PC-9 (cell line): ENCODE measurements around the gene RUSF1. TPM values are rescaled to one million over a fixed set of nuclear protein-coding genes. Genes with fewer than 3 reads are reported as not detected.
A peak's percentile ranks its signal among the peaks of the same experiment; 100 is the strongest.

Experiments used
- BruUV-seq: library from RNA; stranded (reverse); fragments of 400-500 nt; replicated peaks from 2 replicates; lab custom pipeline; 2021; lab: Mats Ljungman, UMichigan
- CTCF ChIA-PET: fragments of 300-600 bp; sonication (Branson Sonifier 250); formaldehyde crosslinking; loops from one replicate; lab custom pipeline; 2022; ENCODE audit warnings: antibody characterized with exemption; lab: Charles Lee
- POLR2A ChIA-PET: fragments of 300-600 bp; sonication (Branson Sonifier 250); formaldehyde crosslinking; loops from one replicate; lab custom pipeline; 2022; ENCODE audit warnings: antibody characterized with exemption; ENCODE audit not compliant: unreplicated experiment; lab: Charles Lee
- DNase-seq, 2 experiments: peaks; one replicate each; pipeline versions ENCODE4 v3.0.0 to v3.0.0-alpha.2; 2015 to 2022; ENCODE audit warnings: mixed read lengths in 1 of 2
- H2AFZ ChIP-seq: fragments of 200-600 bp; sonication (generic); 2 replicates; pipeline ENCODE4 v1.8.1; 2017; ENCODE audit warnings: antibody characterized with exemption
- H3F3A ChIP-seq: fragments of 200-600 bp; sonication (generic); 2 replicates; pipeline ENCODE4 v1.8.1; 2017; ENCODE audit warnings: antibody characterized with exemption, mild to moderate bottlenecking, low read depth; ENCODE audit not compliant: insufficient read depth
- H3K27ac ChIP-seq: fragments of 200-600 bp; sonication (generic); 2 replicates; pipeline ENCODE4 v1.6.1; 2016; ENCODE audit warnings: mixed run types
- H3K27me3 ChIP-seq: fragments of 200-600 bp; sonication (generic); 2 replicates; pipeline ENCODE4 v1.6.1; 2016; ENCODE audit warnings: low read depth, mixed run types; ENCODE audit not compliant: insufficient read depth
- H3K36me3 ChIP-seq: fragments of 200-600 bp; sonication (generic); 2 replicates; pipeline ENCODE4 v1.6.1; 2016; ENCODE audit warnings: low read depth, mixed run types
- H3K4me1 ChIP-seq: fragments of 200-600 bp; sonication (generic); replicated peaks from 2 replicates; pipeline ENCODE4 v1.6.1; 2016; ENCODE audit warnings: mixed run types; ENCODE audit not compliant: insufficient read depth
- H3K4me2 ChIP-seq: fragments of 200-600 bp; sonication (generic); 2 replicates; pipeline ENCODE4 v1.6.1; 2017; ENCODE audit warnings: mixed run types
- H3K4me3 ChIP-seq: fragments of 200-600 bp; sonication (generic); 2 replicates; pipeline ENCODE4 v1.6.1; 2016; ENCODE audit warnings: mixed run types
- H3K79me2 ChIP-seq: fragments of 200-600 bp; sonication (generic); 2 replicates; pipeline ENCODE4 v1.6.1; 2017; ENCODE audit warnings: low read depth, mixed run types
- H3K9me2 ChIP-seq: fragments of 200-600 bp; sonication (generic); 2 replicates; pipeline ENCODE4 v1.8.1; 2017; ENCODE audit warnings: mild to moderate bottlenecking; ENCODE audit not compliant: insufficient read depth
- H3K9me3 ChIP-seq: fragments of 200-600 bp; sonication (generic); 2 replicates; pipeline ENCODE4 v1.8.1; 2016; ENCODE audit warnings: low read depth; ENCODE audit not compliant: insufficient read depth
- H4K20me1 ChIP-seq: fragments of 200-600 bp; sonication (generic); 2 replicates; pipeline ENCODE4 v1.8.1; 2017; ENCODE audit not compliant: insufficient read depth
- CTCF ChIP-seq: fragments of 200-600 bp; sonication (generic); conservative IDR thresholded peaks from 2 replicates; pipeline ENCODE4 v1.6.1; 2017; ENCODE audit warnings: mixed run types, antibody characterized with exemption, mild to moderate bottlenecking, moderate library complexity
- EZH2 ChIP-seq: fragments of 200-600 bp; sonication (generic); IDR thresholded peaks from 2 replicates; pipeline ENCODE4 v1.8.0; 2017; ENCODE audit warnings: antibody characterized with exemption, low read depth
- intact Hi-C: fragments of 100-400 bp; cut with micrococcal nuclease; formaldehyde crosslinking; loops from one replicate; pipeline ENCODE4 v1.10.0; 2022; ENCODE audit not compliant: unreplicated experiment
- total RNA-seq: library from RNA; stranded (reverse); gene quantifications from 2 replicates; pipeline ENCODE4 v1.2.3, GENCODE V29; 2021

RUSF1 gene
- total RNA-seq, 1 experiment from 2014 or later, result 86.7 TPM

- H3F3A ChIP-seq, result peaks cover 31% of the 10 kb centered on the region
- DNase-seq, result peak; percentile 62 to 90
- POLR2A ChIA-PET, result interaction anchor here (0.5 to 1.3 kb wide), 5 partner anchors 17 to 479 kb away, joined by 3 to 9 read pairs (median 4); no protein-coding TSS in a partner anchor
- no peaks in the 10 kb centered on the region for H3K9me2 ChIP-seq
- peak overlapping the region; percentile 95 for H2AFZ ChIP-seq
- intact Hi-C loops, result loop anchor here (1.0 to 5.0 kb wide), 4 partner anchors 17 to 391 kb away; partner anchors contain the start of genes ARMC5 and RUSF1
- BruUV-seq, result no TSS peak
- peak overlapping the region; percentile 75 for H3K4me2 ChIP-seq
- no peaks in the 10 kb centered on the region for H3K79me2 ChIP-seq
- H4K20me1 ChIP-seq, result no peaks in the 10 kb centered on the region
- H3K27ac ChIP-seq, result peak overlapping the region; percentile 50
- H3K36me3 ChIP-seq, result no peaks in the 10 kb centered on the region
- no peaks in the 10 kb centered on the region for H3K9me3 ChIP-seq
- H3K27me3 ChIP-seq, result no peaks in the 10 kb centered on the region
- CTCF ChIA-PET, result interaction anchor here (0.5 to 2.2 kb wide), 4 partner anchors 16 to 236 kb away, joined by 3 to 7 read pairs (median 4); a partner anchor contains a TSS
- H3K4me3 ChIP-seq, result peak overlapping the region; percentile 87
- TF ChIP-seq EZH2 (no peak), CTCF (no peak)
- H3K4me1 ChIP-seq, result peaks cover 21% of the 10 kb centered on the region
Observed at GRCh38 chr16:31476303-31477219, 31.6 kb downstream of the RUSF1 start.

GRCh38 chr16:31475946-31476302, 32.3 kb downstream of the RUSF1 start:
- no peak for TF ChIP-seq CTCF
- no peak for TF ChIP-seq EZH2
- Histone ChIP-seq H3K4me3 (peak overlapping the region; percentile 87; the same call in 1 of the 2 replicates), H3K36me3 (no peaks in the 10 kb centered on the region), H3K4me1 (peaks cover 24% of the 10 kb centered on the region), H3K9me2 (no peaks in the 10 kb centered on the region), H3K27ac (no peak overlapping the region), H3K79me2 (no peaks in the 10 kb centered on the region), H2AFZ (peak overlapping the region; percentile 95), H3K9me3 (no peaks in the 10 kb centered on the region), H3K27me3 (no peaks in the 10 kb centered on the region), H4K20me1 (no peaks in the 10 kb centered on the region), H3K4me2 (peak overlapping the region; percentile 75), H3F3A (peaks cover 37% of the 10 kb centered on the region)
- no peak for DNase-seq
- intact Hi-C loops, result loop anchor here (5.0 kb wide), 2 partner anchors 236 to 391 kb away; a partner anchor contains a TSS
- POLR2A ChIA-PET, result interaction anchor here (0.6 to 1.3 kb wide), 2 partner anchors 10 to 16 kb away, joined by 6 to 9 read pairs; no protein-coding TSS in a partner anchor
- CTCF ChIA-PET, result no interaction called here
- BruUV-seq, result no TSS peak
